Activated gamma-delta T cell treated with Interleukin-2 at 50 U/mL for 16 hours (primary cell): ENCODE measurements around the gene CHCHD6.

Experiments
- DNase-seq: peaks from one replicate; pipeline ENCODE4 v3.0.0-alpha.2; 2020

The CHCHD6 gene

DNA sequence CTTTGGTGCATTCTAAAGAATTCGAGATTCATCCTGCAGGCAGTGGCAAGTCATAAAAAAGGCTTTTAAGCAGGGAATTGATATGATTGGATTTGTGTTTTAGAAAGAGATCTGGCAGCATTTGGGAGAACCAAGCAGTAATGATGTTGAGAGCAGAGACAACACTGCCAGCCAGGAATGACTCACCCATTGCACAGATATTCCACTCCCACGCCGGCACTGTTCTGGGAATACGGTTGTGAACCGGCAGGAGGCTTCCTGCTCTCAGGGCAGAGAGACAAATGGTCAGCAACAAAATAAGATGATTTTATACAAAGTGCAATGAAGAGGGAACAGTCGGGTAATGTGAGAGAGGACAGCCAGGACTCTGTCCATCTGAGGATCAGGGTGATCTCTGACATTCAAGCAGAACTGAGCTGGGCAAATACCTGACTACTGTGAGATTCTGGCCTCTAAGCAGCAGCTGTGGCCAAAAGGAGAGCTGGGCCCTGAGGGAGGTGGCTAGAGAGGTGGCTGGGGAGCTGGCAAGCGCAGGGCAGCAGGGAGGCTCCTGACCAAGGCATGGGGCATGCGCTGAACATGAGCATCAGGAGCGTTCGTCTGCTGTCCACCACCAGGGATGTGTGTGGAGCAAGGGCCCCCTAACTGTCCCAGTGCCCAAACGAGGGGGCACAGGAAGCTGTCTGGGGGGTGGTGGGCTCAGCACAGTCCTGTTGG is 222.8 kb downstream of the CHCHD6 start:
- no peak for DNase-seq

DNA sequence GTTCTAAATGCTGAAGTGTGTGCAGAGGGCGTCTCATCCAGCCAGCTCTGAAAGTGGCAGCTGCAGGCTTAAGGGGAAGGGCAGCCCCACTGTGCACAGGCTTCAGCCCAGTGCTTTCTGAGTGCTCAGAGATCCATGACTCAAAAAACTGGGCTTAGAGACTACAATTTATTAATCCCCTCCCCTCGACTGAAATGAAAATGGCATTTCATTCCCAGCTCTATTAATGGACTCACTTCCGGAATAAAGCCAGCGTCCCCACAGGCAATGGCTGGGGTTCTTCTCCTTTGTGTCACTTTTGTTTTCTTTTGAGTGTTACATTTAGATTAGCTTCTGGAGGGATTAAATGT is 223.3 kb downstream of the CHCHD6 start:
- no peak for DNase-seq

DNA sequence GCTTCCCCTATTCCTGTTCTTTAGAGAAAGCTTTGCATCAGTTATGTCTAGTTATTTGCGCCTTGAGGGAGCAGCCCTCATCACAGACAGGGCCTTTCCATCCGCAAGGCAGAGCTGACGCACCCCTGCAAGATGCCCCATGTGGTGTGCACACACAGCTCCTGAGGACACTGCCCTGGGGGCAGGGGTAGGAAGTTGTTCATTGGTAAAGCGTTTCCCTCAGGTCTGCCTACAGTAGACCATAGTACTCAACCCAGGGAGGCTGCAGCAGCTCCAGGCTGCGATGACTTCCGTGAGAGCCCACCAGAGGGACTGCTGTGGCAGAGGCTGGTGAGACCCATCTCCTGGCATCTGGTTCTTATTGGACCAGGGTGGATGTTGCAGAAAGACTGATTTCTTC is 223.8 kb downstream of the CHCHD6 start:
- DNase-seq = no peak

DNA sequence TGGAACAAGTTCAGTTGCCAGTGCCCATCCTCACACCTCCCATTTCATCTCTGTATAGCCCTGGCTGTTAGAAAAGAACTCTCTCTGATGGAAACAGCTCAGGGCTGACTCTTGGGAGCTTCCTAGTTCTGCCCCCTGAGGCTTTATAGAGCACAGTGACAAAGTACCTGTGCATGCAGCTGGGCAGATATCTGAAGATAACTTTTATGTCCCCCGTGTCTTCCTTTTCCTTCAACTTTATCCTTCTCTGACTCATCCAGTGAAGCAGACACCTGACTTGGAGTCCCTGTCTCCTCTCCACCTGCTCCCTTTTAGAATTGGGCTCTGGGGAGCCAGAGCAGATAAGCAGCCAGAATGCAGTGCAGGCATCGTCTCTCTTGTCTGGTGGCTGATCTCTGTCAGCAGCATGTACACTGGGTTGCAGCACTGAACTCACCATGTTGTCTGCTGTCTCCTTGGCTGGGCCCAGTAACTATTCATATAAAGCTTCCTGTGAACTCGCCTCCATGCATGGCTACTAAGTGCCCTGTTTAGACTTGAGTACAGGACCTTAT is 225.0 kb downstream of the CHCHD6 start:
- DNase-seq = no peak

DNA sequence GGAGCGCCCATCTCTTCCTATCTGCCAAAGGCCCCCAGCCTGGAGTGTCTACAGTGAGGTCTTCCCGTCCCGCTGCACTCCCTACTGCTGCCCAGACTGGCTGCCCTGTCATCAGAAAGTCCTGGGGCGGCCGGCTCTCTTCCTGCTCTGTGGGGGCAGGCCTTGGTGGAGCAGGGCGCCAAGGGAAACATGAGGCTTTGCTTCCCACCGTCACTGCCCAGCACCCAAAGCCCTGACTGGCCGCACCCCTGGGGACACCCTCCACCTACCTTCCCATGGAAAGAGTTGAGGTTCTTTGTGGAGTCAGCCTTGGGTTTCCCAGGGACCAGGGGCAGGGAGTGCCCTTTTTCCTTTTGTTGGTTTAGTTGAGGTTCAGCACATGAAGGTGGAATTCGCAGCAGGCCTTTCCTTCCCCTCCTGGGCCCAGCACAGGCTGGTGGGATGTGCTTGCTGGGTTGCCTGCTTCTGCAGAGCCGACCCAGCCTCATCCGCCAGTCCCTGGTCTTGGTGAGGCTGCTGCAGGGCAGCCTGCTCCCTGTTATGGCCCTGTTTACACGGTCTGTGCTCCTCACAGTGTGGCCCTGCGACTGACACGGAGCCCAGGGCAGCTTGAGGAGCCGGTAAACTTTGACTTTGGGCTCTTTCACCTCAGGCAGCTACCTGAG is 227.0 kb downstream of the CHCHD6 start:
- no peak for DNase-seq

DNA sequence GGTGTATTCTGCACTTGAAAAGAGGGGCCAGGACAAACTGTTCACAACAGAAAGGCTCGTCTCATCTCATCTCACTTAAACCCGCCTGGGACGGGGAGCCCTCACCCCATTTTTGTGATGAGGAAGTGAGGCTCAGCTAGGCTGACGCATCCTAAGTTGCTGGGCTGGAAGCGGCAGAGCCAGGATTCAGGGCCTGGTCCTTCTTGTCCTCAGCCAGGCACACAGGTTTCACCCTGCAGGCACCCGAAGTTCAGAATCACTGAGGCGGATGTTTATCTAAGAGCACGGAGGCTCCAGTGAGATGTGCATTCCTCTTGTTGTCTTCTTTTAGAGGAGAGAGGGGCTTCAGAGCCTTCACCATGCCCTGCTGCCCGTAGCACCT is 227.8 kb downstream of the CHCHD6 start:
- DNase-seq = no peak

DNA sequence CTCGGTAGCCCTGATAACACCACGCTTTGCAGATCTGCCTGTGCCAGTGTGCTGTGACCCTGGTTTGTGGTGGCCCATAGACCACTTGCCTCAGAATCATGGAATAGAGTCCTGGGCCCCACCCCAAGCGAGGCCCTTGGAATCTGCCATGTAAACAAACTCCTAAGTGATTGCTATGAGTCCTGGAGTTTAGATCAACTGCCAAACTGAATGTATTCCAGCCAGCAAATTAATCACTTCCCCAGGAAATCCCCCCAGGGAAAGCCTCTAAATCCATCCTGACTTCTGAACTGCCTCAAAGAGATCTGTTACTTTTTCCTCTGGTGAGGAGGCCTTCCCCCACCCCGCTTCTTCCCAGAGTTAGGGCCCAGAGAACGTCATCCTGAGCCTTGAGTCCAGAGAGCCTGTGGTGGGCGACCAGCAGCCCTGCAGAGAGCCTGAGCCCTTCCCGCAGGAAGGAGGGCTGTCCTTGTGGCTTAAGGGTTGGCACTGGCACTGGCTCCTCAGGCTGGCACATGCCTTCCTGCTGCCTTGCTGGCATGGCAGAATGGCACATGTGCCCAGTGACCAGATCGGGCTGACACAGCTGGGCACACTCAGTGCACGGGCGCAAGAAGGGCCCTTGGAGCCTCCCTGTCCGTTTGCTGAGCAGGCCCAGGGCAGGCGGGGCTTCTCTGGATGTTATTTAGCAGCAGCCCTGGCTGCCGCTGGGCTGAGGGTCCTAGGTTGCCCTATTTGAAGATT is 228.3 kb downstream of the CHCHD6 start:
- no peak for DNase-seq

DNA sequence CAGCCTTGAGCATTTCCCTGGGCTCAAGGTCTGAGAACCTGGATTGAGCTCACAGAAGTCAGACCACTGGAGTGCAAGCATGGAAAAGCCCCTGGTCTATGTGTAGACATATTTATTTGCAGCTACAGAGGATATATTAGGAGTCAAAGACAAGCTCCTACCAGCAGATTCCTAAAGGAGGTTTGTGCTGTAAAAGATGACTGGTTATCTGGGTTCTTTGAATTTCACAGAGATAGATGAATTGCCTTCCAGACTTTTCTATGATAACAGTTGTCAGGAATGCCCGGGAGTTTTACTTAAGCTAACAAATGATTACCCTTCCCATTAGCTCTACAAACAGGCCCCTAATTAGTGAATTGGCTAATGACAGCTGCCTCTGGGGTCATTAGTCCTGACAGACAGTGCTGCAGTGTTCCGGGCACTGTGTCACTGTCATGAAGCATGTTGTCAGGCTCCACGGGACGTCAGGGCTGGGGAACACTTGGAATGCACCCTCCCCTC is 230.0 kb downstream of the CHCHD6 start:
- no peak for DNase-seq

DNA sequence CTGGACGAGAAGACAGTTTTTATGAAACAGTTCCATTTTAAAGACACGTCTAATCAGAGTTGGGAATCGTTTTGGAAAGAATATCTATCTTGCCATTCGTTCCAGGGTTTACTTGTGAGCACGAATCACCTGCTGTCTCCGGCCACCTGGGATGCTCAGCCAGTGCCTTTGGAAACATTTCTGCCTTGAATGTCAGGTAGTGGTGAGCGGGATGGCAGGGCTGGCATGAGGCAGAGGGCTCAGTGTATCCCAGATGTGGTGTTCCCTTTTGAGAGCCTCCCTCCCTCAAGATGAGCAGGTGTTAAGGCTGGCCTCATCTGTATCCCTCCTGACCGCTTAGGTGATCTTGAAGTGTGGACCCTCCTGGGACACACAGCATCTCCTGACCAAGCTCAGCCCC is 231.0 kb downstream of the CHCHD6 start:
- no peak for DNase-seq

DNA sequence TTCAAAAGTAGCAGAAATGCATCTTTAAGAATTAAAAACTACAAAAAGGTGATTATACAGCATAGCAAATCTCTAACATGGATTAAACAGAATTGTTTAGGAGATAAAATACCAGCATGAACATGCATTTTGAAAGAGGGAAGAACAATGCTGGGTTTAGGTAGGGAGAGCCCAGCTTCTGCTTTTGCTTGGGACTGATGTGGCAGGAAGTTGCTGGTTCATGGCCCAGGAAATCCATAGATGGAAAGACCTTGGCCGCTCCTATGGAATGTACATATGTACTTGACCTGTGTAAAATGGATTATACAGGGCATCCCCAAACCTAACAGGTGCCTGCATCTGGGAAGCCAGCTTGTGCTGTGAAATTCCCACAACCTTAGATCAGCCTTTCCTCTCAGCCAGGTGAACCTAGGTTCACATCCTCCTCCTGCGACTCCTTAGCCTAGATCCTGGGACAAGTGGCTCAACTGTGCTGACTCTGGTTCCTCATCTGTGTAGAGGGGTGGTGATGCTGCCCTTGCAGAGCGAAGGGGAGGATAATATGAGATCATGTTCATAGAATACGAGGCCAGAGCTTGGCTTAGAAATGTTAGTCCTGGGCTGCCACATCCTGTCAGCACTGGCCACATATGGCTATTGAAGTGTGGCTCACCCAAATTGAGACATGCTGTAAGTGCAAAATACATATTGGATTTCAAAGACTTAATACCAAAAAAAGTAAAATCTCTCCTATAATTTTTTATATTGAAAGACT is 231.9 kb downstream of the CHCHD6 start:
- no peak for DNase-seq

DNA sequence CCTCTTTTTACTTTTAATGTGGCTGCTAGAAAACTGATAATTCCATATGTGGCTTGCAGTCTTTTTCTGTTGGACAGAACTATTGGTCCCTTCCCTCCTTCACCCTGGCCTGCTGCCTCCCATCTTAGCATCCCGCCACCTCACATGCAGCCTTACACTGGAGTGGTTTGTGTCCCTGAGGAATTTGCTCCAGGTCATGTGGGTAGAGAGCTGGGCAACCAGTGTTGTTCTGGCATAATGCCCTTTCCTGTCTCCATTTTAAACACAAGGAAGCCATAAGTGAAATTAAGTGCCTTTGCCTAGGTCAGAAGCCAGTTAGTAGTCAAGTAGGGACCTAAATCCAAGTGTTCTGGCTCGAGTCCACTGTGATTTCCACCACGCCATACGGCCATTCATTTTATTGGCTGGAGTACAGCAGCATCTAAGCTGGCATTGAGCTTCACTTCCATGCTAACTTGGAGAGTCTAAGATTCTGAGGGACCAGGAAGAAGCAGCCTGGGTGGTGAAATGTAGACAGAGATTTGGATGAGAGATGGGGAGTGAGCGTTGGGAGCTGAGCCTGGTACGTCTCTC is 232.9 kb downstream of the CHCHD6 start:
- DNase-seq = no peak

DNA sequence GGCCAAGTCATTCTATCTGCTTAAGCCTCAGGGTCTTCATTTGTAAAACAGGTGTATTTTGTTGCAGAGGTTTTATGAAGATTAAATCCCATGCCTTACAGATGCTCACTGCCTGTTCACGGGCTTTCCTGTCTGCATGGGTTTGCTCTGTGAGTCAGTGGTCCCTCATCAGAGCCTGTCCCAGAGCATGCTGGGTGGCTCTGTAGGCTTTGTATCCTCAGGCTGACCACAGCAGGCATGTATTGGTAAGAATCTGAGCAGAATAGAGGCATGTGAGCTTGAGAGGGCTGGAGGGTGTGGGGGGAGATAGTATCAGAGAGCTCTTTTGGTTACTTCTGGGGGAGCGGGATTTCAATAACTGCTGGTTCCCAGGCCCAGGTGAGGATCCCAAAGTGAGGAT is 233.5 kb downstream of the CHCHD6 start:
- no peak for DNase-seq

DNA sequence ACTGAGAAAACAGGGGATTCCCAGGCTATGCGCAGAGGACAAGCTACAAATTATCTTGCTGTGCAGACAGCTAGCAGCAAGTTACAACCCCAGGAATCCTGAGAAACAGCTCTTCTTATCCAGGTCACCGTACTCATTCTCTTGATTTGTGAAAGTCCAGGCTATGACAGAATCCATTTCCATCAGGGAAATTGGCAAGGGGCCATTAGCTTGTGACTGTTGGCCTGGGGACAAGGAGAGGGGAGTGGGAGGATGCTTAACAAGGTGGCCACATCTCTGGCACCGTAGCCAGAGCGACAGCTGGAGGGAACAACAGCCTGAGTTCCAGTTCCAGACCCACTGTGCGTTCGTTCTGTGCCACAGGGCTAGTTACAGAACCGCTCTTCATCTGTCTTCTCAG is 233.9 kb downstream of the CHCHD6 start:
- no peak for DNase-seq

DNA sequence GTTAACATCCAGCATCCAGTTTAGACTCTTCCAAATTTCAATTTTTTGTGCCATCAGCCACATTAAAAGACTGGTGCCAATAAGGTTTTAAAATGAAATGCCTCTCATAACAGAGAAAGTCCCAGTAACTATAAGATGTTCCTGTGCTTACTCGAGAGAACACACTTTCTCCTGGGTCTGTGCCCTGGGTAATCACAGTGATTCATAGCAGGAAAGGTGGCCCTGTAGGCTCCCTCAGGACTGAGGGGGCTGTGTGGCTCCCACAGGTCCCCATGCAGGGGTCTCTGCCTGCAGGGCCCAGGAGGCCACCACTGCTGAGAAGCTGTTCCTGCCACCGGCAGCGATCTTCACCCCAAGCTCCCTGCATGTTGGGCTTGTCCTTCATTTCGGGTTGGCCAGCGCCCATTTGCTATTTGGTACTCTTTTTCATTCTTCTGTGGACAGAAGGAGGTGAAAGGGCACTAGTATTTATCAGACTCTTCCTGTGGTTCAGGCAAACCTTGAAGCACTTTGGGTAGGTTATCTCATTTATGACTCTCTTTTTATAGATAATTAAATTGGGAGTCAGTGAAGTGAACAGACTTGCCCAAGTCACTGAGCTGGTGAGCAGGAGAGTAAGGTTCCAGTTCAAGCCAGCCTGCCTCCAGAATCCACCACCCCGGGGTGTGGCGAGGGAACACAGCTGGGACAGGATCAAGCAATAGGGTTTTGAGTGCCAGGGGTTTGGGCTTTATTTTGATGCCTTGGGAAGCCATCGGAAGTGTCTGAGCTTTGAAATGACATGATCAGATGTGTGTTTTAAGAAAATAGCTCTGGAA is 234.7 kb downstream of the CHCHD6 start:
- DNase-seq = no peak

DNA sequence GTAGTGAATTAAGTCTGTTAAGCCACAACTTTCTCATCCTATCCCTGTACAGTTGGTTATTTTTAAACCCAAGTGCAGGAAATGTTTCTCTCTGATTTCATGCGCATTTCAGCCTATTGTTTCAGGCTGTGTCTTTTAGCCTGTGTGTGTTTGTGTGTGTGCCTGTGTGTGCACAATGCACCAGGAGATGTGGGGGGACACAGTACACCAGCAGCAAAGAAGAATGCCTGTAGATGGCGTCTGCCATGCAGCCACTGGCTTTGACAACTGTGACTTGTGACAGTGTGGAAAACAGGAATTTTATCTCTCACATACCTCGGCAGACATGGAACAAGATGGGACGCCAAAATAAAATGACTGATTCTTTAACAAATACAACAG is 235.3 kb downstream of the CHCHD6 start:
- DNase-seq = no peak

DNA sequence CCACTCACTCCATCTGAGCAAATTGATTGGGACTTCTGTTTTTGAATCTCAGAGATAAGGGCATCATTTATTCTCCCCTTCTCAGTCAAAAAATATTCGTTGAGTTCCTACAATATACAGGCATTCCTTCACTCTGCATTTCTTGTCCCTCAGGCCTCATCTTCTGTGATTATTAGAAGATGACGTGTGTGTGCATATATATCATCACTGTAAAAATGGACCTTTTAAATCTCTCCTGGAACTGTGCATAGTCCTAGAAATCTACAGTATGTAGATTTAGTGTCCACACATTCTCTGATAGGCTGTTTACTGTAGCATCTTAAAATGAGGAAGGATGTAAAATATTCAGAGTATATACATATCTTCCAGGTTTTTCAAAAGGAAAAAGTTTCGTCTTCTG is 235.7 kb downstream of the CHCHD6 start:
- no peak for DNase-seq

DNA sequence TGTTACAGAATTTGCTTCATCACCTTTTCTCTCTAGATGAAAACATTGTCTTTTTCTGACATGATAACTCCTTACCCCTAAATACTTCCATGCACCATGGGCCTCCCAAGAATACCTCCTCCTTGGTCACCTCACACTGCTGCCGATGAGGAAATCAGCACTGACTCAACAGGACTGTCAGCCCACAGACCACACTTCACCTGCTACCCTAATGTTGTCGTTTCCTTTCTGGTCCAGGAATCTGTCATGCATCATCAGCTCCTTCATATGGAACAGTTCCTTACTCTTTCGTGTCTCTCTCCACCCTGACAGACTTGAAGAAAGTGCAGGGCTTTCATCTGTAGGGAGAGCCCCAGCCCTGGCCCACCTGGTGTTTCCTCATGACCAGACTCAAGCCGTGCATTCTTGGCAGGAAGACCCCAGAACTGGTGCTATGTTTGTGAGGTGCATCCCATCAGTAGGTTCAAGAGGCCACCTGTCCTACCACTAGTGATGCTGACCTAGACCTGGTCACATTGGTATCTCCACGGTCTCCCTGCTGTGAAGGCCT is 237.8 kb downstream of the CHCHD6 start:
- no peak for DNase-seq

DNA sequence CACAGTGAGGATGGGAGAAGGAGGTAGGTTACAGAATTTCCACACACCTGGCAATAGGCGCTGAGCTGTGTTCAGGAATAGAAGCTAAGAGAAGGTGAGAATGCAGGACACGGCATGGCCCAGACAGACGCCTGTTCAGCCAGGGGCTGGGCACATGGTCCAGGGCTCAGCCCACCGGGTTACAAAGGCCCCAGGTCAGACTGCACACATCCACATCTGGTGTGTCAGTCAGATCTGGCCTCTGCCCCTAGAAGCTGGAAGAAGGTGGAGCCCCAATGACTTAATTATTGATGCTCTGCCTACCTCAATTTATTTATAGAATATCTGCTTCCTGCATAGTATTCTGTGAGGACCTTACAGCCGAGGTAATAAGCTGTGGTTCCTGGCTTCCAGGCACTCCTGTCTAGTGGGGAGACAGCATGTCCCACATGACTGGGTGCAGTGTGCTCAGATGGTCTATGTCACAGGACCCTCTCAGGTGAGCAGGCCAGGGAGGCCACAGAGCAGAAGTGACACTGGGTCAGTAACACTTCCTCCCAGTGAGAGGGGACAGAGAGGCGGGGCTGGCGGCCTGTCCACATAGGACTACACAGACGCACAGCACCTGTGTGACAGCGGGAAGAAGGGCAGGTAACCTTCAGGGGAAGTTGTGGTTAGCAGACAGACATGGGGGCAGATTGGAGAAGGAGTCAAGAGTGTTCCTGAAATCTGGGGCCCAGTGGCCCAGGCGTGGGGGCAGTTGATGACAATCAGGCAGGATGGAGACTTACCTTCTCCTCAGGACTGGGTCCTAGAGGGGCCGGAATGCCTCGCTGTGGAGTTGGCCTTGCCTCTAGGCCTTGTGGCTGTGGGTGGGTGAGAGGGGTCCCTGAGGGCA is 240.3 kb downstream of the CHCHD6 start:
- DNase-seq = no peak

DNA sequence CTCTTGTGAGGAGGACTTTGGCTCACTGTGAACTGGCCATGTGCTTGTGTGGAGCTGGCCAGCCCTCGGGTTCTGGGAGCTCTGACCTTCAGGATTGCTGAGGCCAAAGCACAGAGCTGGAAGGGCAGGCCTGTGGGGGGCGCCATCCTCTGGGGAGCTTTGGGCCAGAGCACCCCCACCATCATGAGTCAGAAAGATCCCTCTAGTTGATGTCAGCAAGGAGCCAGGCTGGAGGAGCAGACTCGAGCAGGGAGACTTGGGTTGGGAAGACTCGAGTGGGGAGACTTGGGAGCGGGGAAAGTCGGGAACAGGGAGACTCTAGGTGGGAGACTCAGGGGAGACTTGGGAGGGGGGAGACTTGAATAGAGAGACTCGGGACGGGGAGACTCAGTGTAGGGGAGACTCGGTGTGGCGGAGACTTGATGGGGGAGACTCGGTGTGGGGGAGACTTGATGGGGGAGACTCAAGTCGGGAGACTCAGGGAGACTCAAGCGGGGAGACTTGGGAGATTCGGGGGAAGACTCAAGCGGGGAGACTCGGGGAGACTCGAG is 241.2 kb downstream of the CHCHD6 start:
- no peak for DNase-seq

DNA sequence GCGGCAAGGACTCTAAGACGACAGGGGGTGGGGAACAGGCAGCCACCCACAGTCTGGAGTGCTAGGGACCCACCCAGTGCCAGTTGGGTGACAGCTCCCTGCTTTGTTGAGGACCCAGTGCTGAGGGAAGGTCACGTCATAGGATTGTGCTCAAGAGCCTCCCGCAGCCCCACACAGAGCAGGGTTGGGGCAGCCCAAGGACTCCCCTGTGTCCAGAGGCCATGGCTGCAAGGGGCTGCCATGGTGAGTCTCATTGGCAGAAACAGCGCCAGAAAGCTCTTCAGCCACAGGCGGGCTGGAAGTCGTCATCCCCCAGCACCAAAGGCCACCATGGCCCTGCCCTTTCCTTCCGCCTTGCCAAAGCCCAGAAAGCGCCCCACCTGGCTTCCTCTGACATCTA is 241.9 kb downstream of the CHCHD6 start:
- no peak for DNase-seq
